ENCODE data around the gene RAD52. TPM values are rescaled to one million over a fixed set of nuclear protein-coding genes. Genes with fewer than 3 reads are reported as not detected.

Gene RAD52
- total RNA-seq, 1 donor from 2014 or later, result 6.9 TPM

GRCh38 chr12:916240-916639 lies 33.3 kb downstream of the RAD52 start:
- DNase-seq (ENCODE audit: low spot score), result no peak

GRCh38 chr12:915090-915489 lies 34.4 kb downstream of the RAD52 start:
- DNase-seq (ENCODE audit: low spot score), result no peak

- no peak for DNase-seq (ENCODE audit: low spot score)
These were observed 35.4 kb downstream of the RAD52 start for GRCh38 chr12:913919-914698.

- no peak for DNase-seq (ENCODE audit: low spot score)
These were observed 36.8 kb downstream of the RAD52 start for GRCh38 chr12:912466-913235.

- DNase-seq (ENCODE audit: low spot score), result no peak
These were observed 38.2 kb downstream of the RAD52 start for GRCh38 chr12:911191-911826.

- DNase-seq (ENCODE audit: low spot score), result no peak
These were observed 39.1 kb downstream of the RAD52 start for GRCh38 chr12:910416-910815.

DNA sequence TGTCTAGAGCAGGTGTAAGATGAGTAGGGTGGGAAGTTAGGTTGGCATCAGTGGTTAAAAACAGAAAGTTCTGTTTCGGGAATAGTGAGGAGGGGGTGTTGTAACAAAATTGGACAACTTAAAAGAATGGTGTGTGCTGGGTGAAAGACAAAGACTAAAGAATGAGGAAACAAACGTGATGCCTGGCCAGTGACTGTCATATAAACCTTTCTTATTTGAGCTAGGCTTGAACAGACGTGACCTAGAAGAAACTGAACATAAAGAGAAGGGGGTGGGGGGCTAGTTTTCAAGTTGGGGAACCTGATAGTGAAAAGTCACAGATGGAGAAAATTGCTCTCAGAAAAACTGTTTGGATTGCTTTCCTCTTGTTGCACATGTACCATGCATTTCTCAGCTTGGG lies 39.6 kb downstream of the RAD52 start:
- no peak for DNase-seq (ENCODE audit: low spot score)

DNA sequence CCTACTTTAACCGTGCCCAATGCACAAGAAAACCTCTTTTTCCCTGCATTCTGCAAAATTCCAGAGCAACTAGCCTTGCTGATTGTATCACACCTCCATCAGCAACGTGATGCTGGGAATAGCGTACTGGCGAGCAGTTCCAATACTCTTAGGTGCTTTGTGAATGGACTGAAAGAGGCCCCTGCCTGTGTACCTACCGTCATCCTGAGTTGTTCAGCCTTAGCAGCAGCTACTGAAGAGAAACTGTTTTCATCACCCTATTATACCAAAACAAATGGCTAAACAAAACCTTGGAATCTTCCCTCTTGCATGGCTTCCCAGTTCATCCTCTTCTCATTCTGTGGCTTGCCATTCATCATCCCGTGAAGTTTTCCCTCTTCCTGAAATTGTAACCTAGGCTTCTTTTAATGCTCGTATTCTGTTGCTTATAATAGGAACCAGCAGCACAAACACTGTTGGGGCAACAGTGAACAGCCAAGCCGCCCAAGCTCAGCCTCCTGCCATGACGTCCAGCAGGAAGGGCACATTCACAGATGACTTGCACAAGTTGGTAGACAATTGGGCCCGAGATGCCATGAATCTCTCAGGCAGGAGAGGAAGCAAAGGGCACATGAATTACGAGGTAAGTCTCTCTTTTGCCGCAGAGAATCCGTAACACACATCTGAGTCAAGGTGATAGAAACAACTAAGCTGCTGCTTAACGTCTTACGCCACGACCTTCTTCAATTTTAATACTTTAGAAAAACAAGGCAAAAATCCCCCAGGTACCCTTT lies 41.9 kb downstream of the RAD52 start:
- no peak for DNase-seq (ENCODE audit: low spot score)

DNA sequence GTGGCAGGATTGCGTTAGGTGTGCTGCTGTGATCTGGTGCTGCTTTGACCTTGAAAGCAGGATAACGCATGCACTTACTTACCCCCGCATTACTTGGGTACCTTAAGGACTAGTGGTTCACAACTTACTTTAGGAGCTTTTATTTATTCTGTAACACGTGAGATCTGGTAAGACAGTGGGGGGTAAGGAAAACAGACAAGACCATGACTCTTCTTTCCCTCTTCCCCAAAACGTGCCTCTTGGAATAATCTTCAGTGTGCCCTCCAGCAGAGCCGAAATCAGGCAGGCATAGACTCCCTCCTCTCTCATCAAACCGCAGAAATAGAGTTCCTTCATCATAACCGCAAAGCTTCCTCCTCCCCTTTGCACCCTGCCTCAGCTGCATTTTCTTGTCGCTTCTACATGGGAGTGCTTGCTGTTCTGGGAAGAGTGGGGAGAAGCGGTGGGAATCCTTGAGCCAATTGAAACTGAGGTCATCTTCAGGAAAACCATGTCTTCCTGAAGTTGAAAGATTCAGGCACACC lies 43.4 kb downstream of the RAD52 start:
- no peak for DNase-seq (ENCODE audit: low spot score)

DNA sequence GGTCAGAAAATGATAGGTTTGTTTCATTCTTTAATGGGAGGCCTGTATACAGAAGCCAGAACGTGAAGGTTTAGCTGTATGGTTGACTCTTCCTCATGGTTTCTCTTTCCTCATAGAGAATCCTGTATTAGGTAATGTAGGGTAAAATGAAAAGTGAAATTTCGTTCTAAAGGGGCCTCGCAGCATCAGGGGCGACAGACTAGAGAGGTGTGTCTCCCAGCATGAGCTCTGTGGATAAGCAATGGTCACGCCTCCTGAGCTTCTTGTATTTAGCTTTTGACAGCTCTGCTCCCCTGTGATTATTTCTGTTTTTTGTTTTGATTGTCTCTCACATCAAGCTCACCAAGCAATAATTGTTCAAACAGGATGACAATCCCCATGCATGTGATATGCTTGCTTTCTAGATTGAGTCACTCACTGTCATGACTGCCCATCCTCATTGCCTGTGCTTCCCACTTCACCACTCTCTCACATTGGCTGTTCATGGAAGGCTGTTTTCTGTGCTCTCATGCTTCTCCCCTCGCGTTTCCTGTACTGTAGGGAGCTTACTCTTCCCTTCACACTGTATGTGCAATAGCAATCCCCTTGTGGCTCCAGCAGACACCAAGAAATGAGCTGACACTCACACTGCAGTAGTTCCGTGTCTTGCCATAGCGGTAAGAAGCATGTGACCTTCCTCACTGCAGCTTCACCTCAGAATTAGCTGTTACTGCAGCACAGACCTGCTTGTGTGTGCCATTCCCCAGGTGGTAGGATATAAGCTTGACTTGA lies 44.0 kb downstream of the RAD52 start:
- no peak for DNase-seq (ENCODE audit: low spot score)

DNA sequence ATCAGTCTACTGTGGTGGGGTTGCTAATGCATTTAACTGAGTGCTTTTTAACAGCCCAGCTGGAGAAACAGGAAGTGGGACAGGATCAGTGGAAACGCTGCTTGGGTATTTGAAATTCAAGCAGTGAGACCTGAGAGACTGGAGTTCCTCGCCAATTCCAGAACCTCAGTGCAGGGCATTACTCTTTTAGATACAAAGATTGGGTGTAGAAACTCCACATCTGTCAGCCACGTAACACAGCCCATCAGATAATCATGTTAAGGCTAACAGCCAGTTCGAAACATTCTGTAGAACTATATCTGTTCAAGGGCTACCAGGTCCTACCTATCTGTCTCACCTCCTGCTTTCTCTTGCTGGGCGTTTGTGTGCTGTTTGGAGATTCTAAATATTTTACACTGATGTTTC lies 45.5 kb downstream of the RAD52 start:
- DNase-seq (ENCODE audit: low spot score), result no peak

- DNase-seq (ENCODE audit: low spot score), result no peak
These were observed 46.4 kb downstream of the RAD52 start for GRCh38 chr12:903055-903454.

DNA sequence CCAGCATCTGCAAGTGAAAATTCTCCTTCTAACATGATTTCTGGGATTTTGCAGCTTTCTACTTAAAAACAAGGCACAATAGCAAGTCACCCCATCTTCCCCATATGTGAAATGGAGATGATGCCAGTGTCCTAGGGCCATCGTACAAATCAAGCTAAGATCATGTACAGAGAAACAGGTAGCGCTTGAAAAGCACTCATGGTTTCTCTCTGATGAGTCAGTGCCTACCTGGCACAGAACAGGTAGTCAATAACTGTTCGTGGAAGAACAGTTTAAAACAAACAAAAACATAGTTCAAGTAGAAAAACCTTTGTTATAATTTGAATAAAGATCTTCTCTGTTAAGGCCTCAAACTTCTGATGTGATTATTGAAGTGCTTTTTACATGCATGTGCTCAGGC lies 46.9 kb downstream of the RAD52 start:
- no peak for DNase-seq (ENCODE audit: low spot score)

GRCh38 chr12:897386-897785 lies 52.1 kb downstream of the RAD52 start:
- DNase-seq (ENCODE audit: low spot score), result no peak

GRCh38 chr12:896031-896430 lies 53.5 kb downstream of the RAD52 start:
- no peak for DNase-seq (ENCODE audit: low spot score)

DNA sequence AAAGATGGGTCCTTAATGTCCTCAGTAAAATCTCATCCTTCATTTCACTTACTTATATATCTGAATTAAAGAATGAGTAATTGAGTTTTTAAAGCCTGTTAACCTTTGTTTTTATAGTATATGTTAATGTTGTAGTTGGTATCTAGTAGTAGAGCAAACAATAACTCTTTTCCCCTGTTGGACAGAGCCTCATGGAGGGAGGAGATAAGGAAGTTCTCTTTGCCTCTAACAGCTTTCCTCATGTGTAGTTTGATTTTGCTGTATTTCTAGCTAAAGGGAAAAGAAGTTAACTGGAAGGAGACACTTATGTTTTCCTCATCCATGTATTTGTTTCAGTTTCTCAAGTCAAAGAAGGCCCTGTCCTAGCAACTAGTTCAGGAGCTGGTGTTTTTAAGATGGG lies 55.3 kb downstream of the RAD52 start:
- no peak for DNase-seq (ENCODE audit: low spot score)

DNA sequence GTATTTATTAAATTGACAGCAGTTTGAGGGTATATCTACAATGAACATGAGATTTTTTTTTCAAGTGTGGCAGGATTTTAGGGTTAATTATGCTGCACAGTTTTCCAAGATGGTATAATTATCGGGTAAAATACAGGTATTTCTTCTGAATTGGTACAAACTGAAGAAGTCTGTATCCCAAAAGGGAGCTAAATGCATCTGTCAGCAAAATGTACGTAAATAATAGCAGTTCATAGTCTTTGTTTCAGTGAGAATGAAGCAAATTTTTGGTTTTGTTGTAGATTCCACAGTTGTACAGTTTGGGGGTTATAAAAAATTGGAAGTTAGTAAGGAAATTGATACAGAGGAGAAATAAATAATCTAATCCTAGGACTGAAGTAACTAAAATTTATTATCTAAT lies 63.3 kb downstream of the RAD52 start:
- no peak for DNase-seq (ENCODE audit: low spot score)

DNA sequence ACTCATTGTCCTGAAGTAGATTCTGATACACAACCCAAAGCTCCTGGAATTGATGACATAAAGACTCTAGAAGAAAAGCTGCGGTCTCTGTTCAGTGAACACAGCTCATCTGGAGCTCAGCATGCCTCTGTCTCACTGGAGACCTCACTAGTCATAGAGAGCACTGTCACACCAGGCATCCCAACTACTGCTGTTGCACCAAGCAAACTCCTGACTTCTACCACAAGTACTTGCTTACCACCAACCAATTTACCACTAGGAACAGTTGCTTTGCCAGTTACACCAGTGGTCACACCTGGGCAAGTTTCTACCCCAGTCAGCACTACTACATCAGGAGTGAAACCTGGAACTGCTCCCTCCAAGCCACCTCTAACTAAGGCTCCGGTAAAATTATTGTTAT lies 63.8 kb downstream of the RAD52 start:
- DNase-seq (ENCODE audit: low spot score), result no peak

GRCh38 chr12:884746-885414 lies 64.6 kb downstream of the RAD52 start:
- no peak for DNase-seq (ENCODE audit: low spot score)

DNA sequence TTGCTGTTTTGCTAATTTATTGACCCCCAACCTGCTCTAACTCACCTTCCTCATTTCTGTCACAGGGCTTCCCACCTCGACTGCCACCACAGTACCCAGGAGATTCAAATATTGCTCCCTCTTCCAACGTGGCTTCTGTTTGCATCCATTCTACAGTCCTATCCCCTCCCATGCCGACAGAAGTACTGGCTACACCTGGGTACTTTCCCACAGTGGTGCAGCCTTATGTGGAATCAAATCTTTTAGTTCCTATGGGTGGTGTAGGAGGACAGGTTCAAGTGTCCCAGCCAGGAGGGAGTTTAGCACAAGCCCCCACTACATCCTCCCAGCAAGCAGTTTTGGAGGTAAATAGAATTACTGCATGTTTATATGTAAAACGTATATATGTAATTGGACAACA lies 68.8 kb downstream of the RAD52 start:
- no peak for DNase-seq (ENCODE audit: low spot score)
